ENCODE data around the gene UROD.
"Not testable (repeated sequence)": the region's sequence is repeated elsewhere in the genome, so short reads cannot be mapped to it uniquely, and the experiment has no call there.

UROD gene

GRCh38 chr1:45043094-45043493 is 31.0 kb downstream of the UROD start:
- no peak for DNase-seq

- DNase-seq: no peak
These were observed 32.9 kb downstream of the UROD start for GRCh38 chr1:45044916-45045315.

- no peak for DNase-seq
These were observed 35.0 kb downstream of the UROD start for GRCh38 chr1:45047032-45047431.

- DNase-seq: no peak
These were observed 39.1 kb downstream of the UROD start for GRCh38 chr1:45051005-45051772.

GRCh38 chr1:45057542-45057941 is 45.5 kb downstream of the UROD start:
- no peak for DNase-seq

GRCh38 chr1:45059829-45060228 is 47.8 kb downstream of the UROD start:
- no peak for DNase-seq

GRCh38 chr1:45062463-45062862 is 50.4 kb downstream of the UROD start:
- not testable (repeated sequence) for DNase-seq

- DNase-seq: no peak
These were observed 53.0 kb downstream of the UROD start for GRCh38 chr1:45065083-45065482.

Data from NCI-H446 (cell line).